Measurements from ENCODE around the gene AGR2. TPM values are rescaled to one million over a fixed set of nuclear protein-coding genes. Genes with fewer than 3 reads are reported as not detected.

AGR2 gene
- total RNA-seq, 1 experiment from 2014 or later: not detected

GRCh38 chr7:16849296-16850148, 44.7 kb upstream of the AGR2 start:
- WGBS (ENCODE audit: extremely low coverage, insufficient read length, low lambda C conversion rate): no CpG with 5 or more reads among the region's 12 CpGs
- Histone ChIP-seq H3K4me2 (ENCODE audit: insufficient read depth, insufficient read length, low read length) (no peak overlapping the region), H3K4ac (ENCODE audit: low read depth, low read length) (no peak overlapping the region), H2BK120ac (ENCODE audit: low read depth, low read length, poor library complexity, severe bottlenecking) (no peak overlapping the region), H3K14ac (ENCODE audit: insufficient read depth, low read length) (no peak overlapping the region), H3K27me3 (ENCODE audit: insufficient read depth, low read length) (no peaks in the 10 kb centered on the region; the same call in 1 of the 2 replicates), H2AK5ac (ENCODE audit: insufficient read length, low read length) (no peak overlapping the region), H3T11ph (ENCODE audit: low read length) (no peak overlapping the region), H3K79me1 (ENCODE audit: insufficient read depth, low read depth, low read length, poor library complexity, severe bottlenecking) (no peaks in the 10 kb centered on the region), H3K18ac (ENCODE audit: insufficient read length, low read depth, low read length) (no peak overlapping the region), H2AFZ (ENCODE audit: low read length) (no peak overlapping the region), H3K56ac (ENCODE audit: insufficient read length, low read depth, low read length) (no peak overlapping the region), H3K9ac (ENCODE audit: extremely low read depth, insufficient read length, low read length) (no peak overlapping the region), H4K20me1 (ENCODE audit: control insufficient read depth, insufficient read depth, insufficient read length) (no peaks in the 10 kb centered on the region), H3K27ac (ENCODE audit: insufficient read length, low read depth, low read length) (no peak overlapping the region), H4K91ac (ENCODE audit: insufficient read length, low read depth, low read length) (no peak overlapping the region), H4K8ac (replicated peaks; ENCODE audit: insufficient read length, low read depth, low read length) (no peak overlapping the region), H2BK15ac (ENCODE audit: low read depth, low read length) (no peak overlapping the region), H3K23ac (ENCODE audit: insufficient read length, low read depth, low read length) (no peak overlapping the region), H2BK5ac (ENCODE audit: insufficient read length, low read length) (no peak overlapping the region), H3K9me3 (ENCODE audit: control insufficient read depth, low read depth, low read length) (no peaks in the 10 kb centered on the region), H3K23me2 (ENCODE audit: insufficient read length, low read depth, low read length, poor library complexity, severe bottlenecking) (no peaks in the 10 kb centered on the region), H4K5ac (ENCODE audit: insufficient read length, low read depth, low read length) (no peak overlapping the region), H2BK12ac (ENCODE audit: insufficient read length, low read depth, low read length) (no peak overlapping the region), H2BK20ac (ENCODE audit: low read depth, low read length, poor library complexity, severe bottlenecking) (no peak overlapping the region), H3K79me2 (ENCODE audit: insufficient read depth, low read length) (no peaks in the 10 kb centered on the region), H3K4me1 (ENCODE audit: insufficient read depth, low read length) (no peaks in the 10 kb centered on the region)
- Mint-ChIP-seq H3K27ac (no peak overlapping the region; a peak in 1 of 7 replicates), H3K27me3 (ENCODE audit: low read depth) (no peaks in the 10 kb centered on the region), H3K9me3 (no peaks in the 10 kb centered on the region), H3K36me3 (ENCODE audit: insufficient read depth in 1 of 3, low read depth in 3 of 3) (no peaks in the 10 kb centered on the region), H3K4me1 (peaks cover 0 to 7% of the 10 kb centered on the region in 2 experiments; a peak in 2 of 4 replicates), H3K4me3 (no peak overlapping the region)
- DNase-seq: no peak
- TF ChIP-seq CTCF (conservative IDR thresholded peaks at IDR 0.05): no peak
